ENCODE measurements around the gene PGBD1.

- no peak for TF ChIP-seq MAX (IDR thresholded peaks at IDR 0.05)
- TF ChIP-seq, protein P1, sequence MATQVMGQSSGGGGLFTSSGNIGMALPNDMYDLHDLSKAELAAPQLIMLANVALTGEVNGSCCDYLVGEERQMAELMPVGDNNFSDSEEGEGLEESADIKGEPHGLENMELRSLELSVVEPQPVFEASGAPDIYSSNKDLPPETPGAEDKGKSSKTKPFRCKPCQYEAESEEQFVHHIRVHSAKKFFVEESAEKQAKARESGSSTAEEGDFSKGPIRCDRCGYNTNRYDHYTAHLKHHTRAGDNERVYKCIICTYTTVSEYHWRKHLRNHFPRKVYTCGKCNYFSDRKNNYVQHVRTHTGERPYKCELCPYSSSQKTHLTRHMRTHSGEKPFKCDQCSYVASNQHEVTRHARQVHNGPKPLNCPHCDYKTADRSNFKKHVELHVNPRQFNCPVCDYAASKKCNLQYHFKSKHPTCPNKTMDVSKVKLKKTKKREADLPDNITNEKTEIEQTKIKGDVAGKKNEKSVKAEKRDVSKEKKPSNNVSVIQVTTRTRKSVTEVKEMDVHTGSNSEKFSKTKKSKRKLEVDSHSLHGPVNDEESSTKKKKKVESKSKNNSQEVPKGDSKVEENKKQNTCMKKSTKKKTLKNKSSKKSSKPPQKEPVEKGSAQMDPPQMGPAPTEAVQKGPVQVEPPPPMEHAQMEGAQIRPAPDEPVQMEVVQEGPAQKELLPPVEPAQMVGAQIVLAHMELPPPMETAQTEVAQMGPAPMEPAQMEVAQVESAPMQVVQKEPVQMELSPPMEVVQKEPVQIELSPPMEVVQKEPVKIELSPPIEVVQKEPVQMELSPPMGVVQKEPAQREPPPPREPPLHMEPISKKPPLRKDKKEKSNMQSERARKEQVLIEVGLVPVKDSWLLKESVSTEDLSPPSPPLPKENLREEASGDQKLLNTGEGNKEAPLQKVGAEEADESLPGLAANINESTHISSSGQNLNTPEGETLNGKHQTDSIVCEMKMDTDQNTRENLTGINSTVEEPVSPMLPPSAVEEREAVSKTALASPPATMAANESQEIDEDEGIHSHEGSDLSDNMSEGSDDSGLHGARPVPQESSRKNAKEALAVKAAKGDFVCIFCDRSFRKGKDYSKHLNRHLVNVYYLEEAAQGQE (IDR thresholded peaks at IDR 0.05; ENCODE audit: low read depth): no peak
- no peak for TF ChIP-seq YY1 (IDR thresholded peaks at IDR 0.05; ENCODE audit: low read depth)
- TF ChIP-seq EP300 (IDR thresholded peaks at IDR 0.05; ENCODE audit: borderline replicate concordance): no peak
- no peak for TF ChIP-seq FOXM1 (IDR thresholded peaks at IDR 0.05; ENCODE audit: borderline replicate concordance, low read depth)
- no peak for TF ChIP-seq RAD21 (IDR thresholded peaks at IDR 0.05; ENCODE audit: low read depth)
- TF ChIP-seq TAF1 (IDR thresholded peaks at IDR 0.05; ENCODE audit: low read depth): no peak
- no peak for TF ChIP-seq CEBPB (IDR thresholded peaks at IDR 0.05)
- no peak for TF ChIP-seq CREB1 (IDR thresholded peaks at IDR 0.05; ENCODE audit: low read depth)
- TF ChIP-seq TCF12 (IDR thresholded peaks at IDR 0.05; ENCODE audit: low read depth): no peak
- TF ChIP-seq TEAD4 (IDR thresholded peaks at IDR 0.05): no peak
Observed at GRCh38 chr6:28337121-28337520, 55.7 kb downstream of the PGBD1 start.

All from Ishikawa (cell line).